Psoas muscle (tissue), 8 donors: ENCODE measurements around the gene ASTN2. TPM values are rescaled to one million over a fixed set of nuclear protein-coding genes. Genes with fewer than 3 reads are reported as not detected.
A peak's percentile ranks its signal among the peaks of the same experiment; 100 is the strongest.

Experiments
- ATAC-seq, 4 donors: fragments of 200-7000 bp; cut with Tn5 transposase; one replicate each; pipeline ENCODE4 v1.9.1; 2020; ENCODE audit warnings: moderate library complexity in 3 of 4, mild to moderate bottlenecking in 2 of 4
- DNase-seq, 2 donors: peaks; one replicate each; pipeline ENCODE4 v3.0.0-alpha.2; 2020
- H3K27ac ChIP-seq: fragments of 200-600 bp; one replicate; pipeline ENCODE4 v1.8.0; 2022
- H3K27me3 ChIP-seq, 3 donors: fragments of 200-600 bp in 1 of 3; one replicate each; pipeline versions ENCODE4 v1.6.1 to v1.8.0; 2013 to 2022; ENCODE audit warnings: low read length in 2 of 3, mild to moderate bottlenecking in 2 of 3, moderate library complexity in 1 of 3; ENCODE audit not compliant: insufficient read depth in 3 of 3
- H3K36me3 ChIP-seq, 2 donors: fragments of 200-600 bp in 1 of 2; one replicate each; pipeline versions ENCODE4 v1.6.1 to v1.8.0; 2013 to 2022; ENCODE audit warnings: low read depth in 1 of 2, mild to moderate bottlenecking in 1 of 2, moderate library complexity in 1 of 2; ENCODE audit not compliant: insufficient read depth in 1 of 2
- H3K4me1 ChIP-seq: fragments of 200-600 bp; one replicate; pipeline ENCODE4 v1.8.0; 2022
- H3K4me3 ChIP-seq: fragments of 200-600 bp; one replicate; pipeline ENCODE4 v1.8.0; 2022; ENCODE audit warnings: mild to moderate bottlenecking
- H3K9me3 ChIP-seq: fragments of 200-600 bp; one replicate; pipeline ENCODE4 v1.8.0; 2022
- WGBS, 3 donors: extraction: QIAGEN DNeasy Blood & Tissue Kit; methylation state at CpG; one replicate each; pipeline versions ENCODE4 v1.1.6 to v1.1.7; 2013; 5-methylcytosine and 5-hydroxymethylcytosine counted together
- intact Hi-C, 2 donors: fragments of 100-400 bp; cut with DNase I; formaldehyde crosslinking; loops; one replicate each; pipeline versions ENCODE4 v1.11.0 to v1.14.2; 2022
- polyA plus RNA-seq, 3 donors: library from polyadenylated mRNA; stranded (reverse); fragments of 200-250 nt; gene quantifications; one replicate each; pipeline ENCODE4 v1.2.3, GENCODE V29; 2013
- total RNA-seq, 4 donors: library from RNA; stranded (reverse); fragmentation: NEBNext Ultra II Directional in 2 of 4; extraction: Animal tissue kit (Norgen Biotek cat#: 25700) in 2 of 4; gene quantifications; one replicate each; pipeline versions ENCODE4 v1.2.1 to v1.2.4, GENCODE V29; 2021 to 2023
- TF ChIP-seq, protein P1 (sequence below): fragments of 200-600 bp; IDR thresholded peaks from one replicate; pipeline ENCODE4 v1.8.0; 2022; ENCODE audit warnings: antibody characterized with exemption
- donor health status: healthy with polysubstance abuse.
- donor health status: DM: no; HTN: no; CAD: no; lungs with moderate emphysema.
- donor health status: Bipolar disorder and iron deficiency.
- donor health status: healthy.
- donor health status: DM: yes; HTN: yes; CAD: no.
- donor health status: DM: no; HTN: no; CAD: no.
- donor health status: DM: no; HTN: no; CAD: no.
- donor health status: DM: yes; HTN: yes; CAD: no.

Gene ASTN2
- total and polyA plus RNA-seq, 7 donors, result 2.0 to 10.3 (median 3.3) TPM

DNA sequence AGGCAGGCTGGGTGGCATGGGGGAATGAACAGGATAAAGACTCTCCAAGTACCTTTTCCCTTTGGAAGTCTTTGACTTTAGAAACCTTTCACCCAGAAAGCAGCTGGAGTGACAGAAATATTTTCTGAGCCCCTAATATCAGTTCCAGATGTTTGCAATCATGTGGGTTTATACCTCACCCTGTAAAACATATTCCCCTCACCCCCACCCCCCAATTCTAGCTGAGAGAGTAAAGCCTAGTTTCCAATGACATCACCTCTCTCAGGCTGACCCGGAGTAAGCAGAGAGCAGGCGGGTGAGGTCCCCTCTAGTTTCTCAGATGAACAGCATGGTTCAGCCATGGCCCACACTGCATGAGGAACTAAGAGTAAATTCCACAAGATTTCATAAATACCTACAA is 810.6 kb downstream of the ASTN2 start:
- ATAC-seq, result no peak
- H3K27ac ChIP-seq, result no peak overlapping the region
- H3K36me3 ChIP-seq, result no peaks in the 10 kb centered on the region
- TF ChIP-seq, protein P1, sequence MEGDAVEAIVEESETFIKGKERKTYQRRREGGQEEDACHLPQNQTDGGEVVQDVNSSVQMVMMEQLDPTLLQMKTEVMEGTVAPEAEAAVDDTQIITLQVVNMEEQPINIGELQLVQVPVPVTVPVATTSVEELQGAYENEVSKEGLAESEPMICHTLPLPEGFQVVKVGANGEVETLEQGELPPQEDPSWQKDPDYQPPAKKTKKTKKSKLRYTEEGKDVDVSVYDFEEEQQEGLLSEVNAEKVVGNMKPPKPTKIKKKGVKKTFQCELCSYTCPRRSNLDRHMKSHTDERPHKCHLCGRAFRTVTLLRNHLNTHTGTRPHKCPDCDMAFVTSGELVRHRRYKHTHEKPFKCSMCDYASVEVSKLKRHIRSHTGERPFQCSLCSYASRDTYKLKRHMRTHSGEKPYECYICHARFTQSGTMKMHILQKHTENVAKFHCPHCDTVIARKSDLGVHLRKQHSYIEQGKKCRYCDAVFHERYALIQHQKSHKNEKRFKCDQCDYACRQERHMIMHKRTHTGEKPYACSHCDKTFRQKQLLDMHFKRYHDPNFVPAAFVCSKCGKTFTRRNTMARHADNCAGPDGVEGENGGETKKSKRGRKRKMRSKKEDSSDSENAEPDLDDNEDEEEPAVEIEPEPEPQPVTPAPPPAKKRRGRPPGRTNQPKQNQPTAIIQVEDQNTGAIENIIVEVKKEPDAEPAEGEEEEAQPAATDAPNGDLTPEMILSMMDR, result no peak
- WGBS, 3 donors, result 73 to 83% (median 74%) methylated on average over 2 of the region's 2 CpGs
- intact Hi-C loops, result no loop called here
- DNase-seq, result no peak
- H3K9me3 ChIP-seq, result no peaks in the 10 kb centered on the region
- H3K27me3 ChIP-seq, result no peaks in the 10 kb centered on the region
- H3K4me1 ChIP-seq, result no peaks in the 10 kb centered on the region
- no peak overlapping the region for H3K4me3 ChIP-seq

DNA sequence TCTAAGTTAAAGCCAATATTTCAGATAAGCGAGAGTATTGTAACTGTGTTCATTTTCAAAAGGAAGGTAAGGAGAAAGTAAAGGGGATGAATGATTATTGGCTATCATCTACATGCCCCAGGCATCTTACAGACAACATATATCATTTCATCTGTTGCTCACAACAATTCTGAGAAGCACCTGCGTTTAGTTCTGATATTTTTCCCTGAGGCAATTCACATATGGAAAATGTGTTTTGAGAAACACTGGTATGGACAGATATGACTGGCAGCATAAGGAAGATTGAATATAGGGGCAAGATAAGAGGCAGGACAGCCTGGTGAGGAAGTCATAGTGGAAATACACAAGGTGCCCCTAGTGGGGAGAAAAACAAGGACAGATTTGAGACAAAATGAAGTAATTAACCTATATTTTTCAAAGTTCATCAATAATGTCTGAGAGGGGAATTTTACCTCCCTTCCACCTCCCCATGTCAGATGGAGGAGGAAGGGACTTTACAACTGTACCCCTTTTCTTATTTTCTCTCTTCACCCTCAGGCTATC is 815.4 kb downstream of the ASTN2 start:
- H3K36me3 ChIP-seq, result peaks cover 0 to 3% of the 10 kb centered on the region in 2 donors
- no peak overlapping the region for H3K4me3 ChIP-seq
- DNase-seq (no peak), ATAC-seq (no peak)
- no peaks in the 10 kb centered on the region for H3K27me3 ChIP-seq
- H3K4me1 ChIP-seq, result no peaks in the 10 kb centered on the region
- TF ChIP-seq, protein P1, result no peak
- WGBS, 3 donors, result 88 to 93% (median 91%) methylated on average over 2 of the region's 2 CpGs
- H3K27ac ChIP-seq, result no peak overlapping the region
- H3K9me3 ChIP-seq, result no peaks in the 10 kb centered on the region
- intact Hi-C loops, result no loop called here

DNA sequence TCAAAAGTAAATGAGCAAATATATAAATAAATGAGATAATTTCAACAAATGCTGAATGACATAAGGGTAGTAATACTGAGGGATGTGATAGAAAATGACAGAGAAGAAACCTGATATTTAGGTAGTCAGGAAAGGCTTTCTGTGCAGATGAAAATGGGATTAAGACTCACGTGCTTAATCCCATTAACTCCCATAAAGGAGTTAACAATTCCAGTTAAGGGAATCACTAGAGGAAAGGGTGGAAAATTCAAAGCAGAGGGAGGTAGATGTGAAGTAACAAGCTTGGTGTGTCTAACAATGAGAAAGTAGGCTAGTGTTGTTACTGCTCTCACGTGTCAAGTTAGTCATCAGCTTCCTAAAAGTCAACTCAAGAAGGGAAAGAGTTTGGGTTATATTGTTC is 818.2 kb downstream of the ASTN2 start:
- Histone ChIP-seq H3K4me1 (no peaks in the 10 kb centered on the region), H3K9me3 (no peaks in the 10 kb centered on the region), H3K4me3 (no peak overlapping the region), H3K27ac (no peak overlapping the region), H3K27me3 (no peaks in the 10 kb centered on the region), H3K36me3 (peaks cover 0 to 3% of the 10 kb centered on the region in 2 donors)
- TF ChIP-seq, protein P1, result no peak
- DNase-seq, result no peak
- intact Hi-C loops, result no loop called here
- no peak for ATAC-seq
- WGBS, 3 donors, result 71 to 80% (median 71%) methylated on average over 2 of the region's 2 CpGs

DNA sequence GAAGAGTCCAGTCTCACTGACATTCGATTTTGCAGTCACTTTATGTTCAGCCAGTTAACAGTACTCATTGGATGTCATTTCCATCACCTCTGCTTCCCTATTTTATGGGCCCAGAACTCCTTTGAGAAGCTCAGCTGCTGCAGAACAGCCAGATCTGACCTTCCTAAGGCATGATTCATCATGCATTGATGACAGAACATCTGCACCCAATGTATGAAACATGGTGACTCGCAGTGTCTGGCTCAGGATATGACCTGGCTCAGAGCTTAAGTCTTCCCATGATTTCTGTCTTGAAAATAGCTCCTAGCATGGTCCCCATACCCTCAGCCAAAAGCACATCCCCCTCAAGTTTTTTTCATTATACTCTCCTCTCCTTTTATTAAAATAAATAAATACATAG is 820.3 kb downstream of the ASTN2 start:
- 58 to 69% (median 59%) methylated on average over 2 of the region's 2 CpGs for WGBS, 3 donors
- Histone ChIP-seq H3K4me1 (no peaks in the 10 kb centered on the region), H3K9me3 (no peaks in the 10 kb centered on the region), H3K27ac (no peak overlapping the region), H3K27me3 (no peaks in the 10 kb centered on the region), H3K4me3 (no peak overlapping the region), H3K36me3 (peaks cover 0 to 3% of the 10 kb centered on the region in 2 donors)
- ATAC-seq (peak; percentile 44 to 79 (median 74)), DNase-seq (peak in 1 of 2 donors; percentile 24)
- intact Hi-C loops, result loop anchor here in 1 of 2 donors (5.0 kb wide), 1 partner anchor 48 kb away; no protein-coding TSS in a partner anchor
- TF ChIP-seq, protein P1, result no peak

DNA sequence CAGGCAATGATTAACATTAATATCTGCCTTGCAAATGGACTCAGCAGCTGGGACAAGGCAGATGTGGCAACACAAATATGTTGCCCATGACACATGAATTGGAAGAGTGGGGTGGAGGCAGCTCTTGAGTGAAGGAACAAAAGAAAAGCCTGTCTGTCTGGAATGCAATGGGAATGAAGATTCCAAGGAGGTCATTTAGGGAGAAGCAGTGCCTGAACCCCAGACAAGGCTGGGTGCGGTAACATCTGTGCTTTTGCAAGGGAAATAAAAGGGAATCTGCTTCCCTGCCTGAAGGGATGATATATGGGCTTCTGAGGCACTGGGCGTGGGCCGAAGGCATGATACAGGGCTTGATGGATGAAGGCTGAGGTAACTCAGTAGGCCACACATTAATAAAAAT is 821.9 kb downstream of the ASTN2 start:
- Histone ChIP-seq H3K27ac (no peak overlapping the region), H3K4me1 (no peaks in the 10 kb centered on the region), H3K4me3 (no peak overlapping the region), H3K36me3 (no peaks in the 10 kb centered on the region), H3K9me3 (peaks cover 5% of the 10 kb centered on the region), H3K27me3 (no peaks in the 10 kb centered on the region)
- intact Hi-C loops, result loop anchor here in 1 of 2 donors (5.0 kb wide), 1 partner anchor 49 kb away; no protein-coding TSS in a partner anchor
- peak in 3 of 4 donors; percentile 27 to 43 (median 37) for ATAC-seq
- 75 to 84% (median 78%) methylated on average over 3 of the region's 3 CpGs for WGBS, 3 donors
- TF ChIP-seq, protein P1, result no peak
- no peak for DNase-seq
